ENCODE measurements around the gene IRF2BP1.
A peak's percentile ranks its signal among the peaks of the same experiment; 100 is the strongest.

Gene IRF2BP1

GRCh38 chr19:45902651-45903625 lies 17.0 kb upstream of the IRF2BP1 start:
- Histone ChIP-seq H3K4me3 (ENCODE audit: control insufficient read depth in 1 of 7, extremely low read depth in 1 of 7, insufficient read depth in 4 of 7, low read depth in 2 of 7, low read length in 6 of 7) (peak overlapping the region; percentile 25 to 91 (median 74)), H3K36me3 (ENCODE audit: control insufficient read depth in 4 of 4, insufficient read depth in 4 of 4, low read length in 3 of 4) (peaks cover 0 to 26% (median 14%) of the 10 kb centered on the region in 4 experiments), H3K27ac (ENCODE audit: insufficient read depth in 1 of 2, low read depth in 1 of 2, low read length in 2 of 2, poor library complexity in 1 of 2, severe bottlenecking in 2 of 2) (peak overlapping the region in 1 of 2 experiments; percentile 49), H3K9me3 (ENCODE audit: control extremely low read depth in 1 of 5, control insufficient read depth in 4 of 5, insufficient read depth in 2 of 5, low read depth in 1 of 5, low read length in 4 of 5) (no peaks in the 10 kb centered on the region), H3K27me3 (replicated peaks in 2 of 5; ENCODE audit: control insufficient read depth in 4 of 5, insufficient read depth in 5 of 5, low read length in 4 of 5) (no peaks in the 10 kb centered on the region), H3K4me1 (ENCODE audit: control extremely low read depth in 1 of 4, control insufficient read depth in 4 of 4, insufficient read depth in 4 of 4, low read length in 3 of 4) (peaks cover 0 to 20% (median 13%) of the 10 kb centered on the region in 4 experiments)
- ChIA-PET CTCF (interaction anchor here (0.8 kb wide), 1 partner anchor 315 kb away, joined by 3 read pairs; no protein-coding TSS in a partner anchor), POLR2A (interaction anchor here (0.5 to 2.5 kb wide), 4 partner anchors 18 to 98 kb away, joined by 3 to 8 read pairs (median 3); partner anchors contain the start of gene SYMPK)
- peak; percentile 94 to 98 (median 96) for DNase-seq
- WGBS (ENCODE audit: insufficient coverage): 1% methylated on average over 53 of the region's 73 CpGs

GRCh38 chr19:45901912-45902650 lies 16.1 kb upstream of the IRF2BP1 start, which contains the start of gene MYPOP:
MYPOP (minus strand) TSS chr19:45902613; CDS start chr19:45901773, 840 bp downstream.
- Histone ChIP-seq H3K4me3 (ENCODE audit: control insufficient read depth in 1 of 7, extremely low read depth in 1 of 7, insufficient read depth in 4 of 7, low read depth in 2 of 7, low read length in 6 of 7) (peak within 1 kb of the TSS; percentile 55 to 91 (median 81)), H3K36me3 (ENCODE audit: control insufficient read depth in 4 of 4, insufficient read depth in 4 of 4, low read length in 3 of 4) (peaks cover 0 to 32% (median 18%) of the 10 kb centered on the region in 4 experiments), H3K4me1 (ENCODE audit: control extremely low read depth in 1 of 4, control insufficient read depth in 4 of 4, insufficient read depth in 4 of 4, low read length in 3 of 4) (peaks cover 0 to 20% (median 13%) of the 10 kb centered on the region in 4 experiments), H3K27ac (ENCODE audit: insufficient read depth in 1 of 2, low read depth in 1 of 2, low read length in 2 of 2, poor library complexity in 1 of 2, severe bottlenecking in 2 of 2) (peak within 1 kb of the TSS in 1 of 2 experiments; percentile 64), H3K27me3 (replicated peaks in 2 of 5; ENCODE audit: control insufficient read depth in 4 of 5, insufficient read depth in 5 of 5, low read length in 4 of 5) (no peaks in the 10 kb centered on the region), H3K9me3 (ENCODE audit: control extremely low read depth in 1 of 5, control insufficient read depth in 4 of 5, insufficient read depth in 2 of 5, low read depth in 1 of 5, low read length in 4 of 5) (no peaks in the 10 kb centered on the region)
- DNase-seq: peak in 2 of 3 donors; percentile 44 to 59
- ChIA-PET POLR2A (interaction anchor here (0.5 to 2.5 kb wide), 2 partner anchors 17 to 39 kb away, joined by 3 to 8 read pairs; partner anchors contain the start of gene SYMPK), CTCF (interaction anchor here (0.8 to 1.4 kb wide), 3 partner anchors 18 to 314 kb away, joined by 3 to 4 read pairs (median 3); no protein-coding TSS in a partner anchor)
- WGBS (ENCODE audit: insufficient coverage): 0% methylated on average over 41 of the region's 47 CpGs

GRCh38 chr19:45901432-45901911 lies 15.5 kb upstream of the IRF2BP1 start:
- Histone ChIP-seq H3K4me1 (ENCODE audit: control extremely low read depth in 1 of 4, control insufficient read depth in 4 of 4, insufficient read depth in 4 of 4, low read length in 3 of 4) (peaks cover 0 to 20% (median 13%) of the 10 kb centered on the region in 4 experiments), H3K9me3 (ENCODE audit: control extremely low read depth in 1 of 5, control insufficient read depth in 4 of 5, insufficient read depth in 2 of 5, low read depth in 1 of 5, low read length in 4 of 5) (no peaks in the 10 kb centered on the region), H3K27ac (ENCODE audit: insufficient read depth in 1 of 2, low read depth in 1 of 2, low read length in 2 of 2, poor library complexity in 1 of 2, severe bottlenecking in 2 of 2) (no peak overlapping the region), H3K36me3 (ENCODE audit: control insufficient read depth in 4 of 4, insufficient read depth in 4 of 4, low read length in 3 of 4) (peaks cover 0 to 32% (median 19%) of the 10 kb centered on the region in 4 experiments), H3K4me3 (ENCODE audit: control insufficient read depth in 1 of 7, extremely low read depth in 1 of 7, insufficient read depth in 4 of 7, low read depth in 2 of 7, low read length in 6 of 7) (peak overlapping the region in 5 of 7 experiments; percentile 19 to 91 (median 74)), H3K27me3 (replicated peaks in 2 of 5; ENCODE audit: control insufficient read depth in 4 of 5, insufficient read depth in 5 of 5, low read length in 4 of 5) (no peaks in the 10 kb centered on the region)
- DNase-seq: peak; percentile 59 to 85 (median 83)
- CTCF ChIA-PET: interaction anchor here (0.8 to 1.4 kb wide), 3 partner anchors 18 to 22 kb away, joined by 3 to 4 read pairs (median 3); no protein-coding TSS in a partner anchor
- WGBS (ENCODE audit: insufficient coverage): 14% methylated on average over 40 of the region's 69 CpGs
- POLR2A ChIA-PET: interaction anchor here (2.5 kb wide), 1 partner anchor 38 kb away, joined by 8 read pairs; the partner anchor contains the start of gene SYMPK

- H3K4me1 ChIP-seq (ENCODE audit: control extremely low read depth in 1 of 4, control insufficient read depth in 4 of 4, insufficient read depth in 4 of 4, low read length in 3 of 4): peaks cover 0 to 20% (median 13%) of the 10 kb centered on the region in 4 experiments
- H3K36me3 ChIP-seq (ENCODE audit: control insufficient read depth in 4 of 4, insufficient read depth in 4 of 4, low read length in 3 of 4): peaks cover 0 to 35% (median 20%) of the 10 kb centered on the region in 4 experiments
- no peaks in the 10 kb centered on the region for H3K27me3 ChIP-seq (replicated peaks in 2 of 5; ENCODE audit: control insufficient read depth in 4 of 5, insufficient read depth in 5 of 5, low read length in 4 of 5)
- CTCF ChIA-PET: interaction anchor here (0.8 to 1.4 kb wide), 4 partner anchors 11 to 21 kb away, joined by 3 to 4 read pairs (median 3); no protein-coding TSS in a partner anchor
- no peak overlapping the region for H3K27ac ChIP-seq (ENCODE audit: insufficient read depth in 1 of 2, low read depth in 1 of 2, low read length in 2 of 2, poor library complexity in 1 of 2, severe bottlenecking in 2 of 2)
- WGBS (ENCODE audit: insufficient coverage): 87% methylated on average over 19 of the region's 22 CpGs
- no peaks in the 10 kb centered on the region for H3K9me3 ChIP-seq (ENCODE audit: control extremely low read depth in 1 of 5, control insufficient read depth in 4 of 5, insufficient read depth in 2 of 5, low read depth in 1 of 5, low read length in 4 of 5)
- no peak for DNase-seq
- POLR2A ChIA-PET: interaction anchor here (2.5 kb wide), 1 partner anchor 38 kb away, joined by 8 read pairs; the partner anchor contains the start of gene SYMPK
- H3K4me3 ChIP-seq (ENCODE audit: control insufficient read depth in 1 of 7, extremely low read depth in 1 of 7, insufficient read depth in 4 of 7, low read depth in 2 of 7, low read length in 6 of 7): peak overlapping the region in 4 of 7 experiments; percentile 19 to 91 (median 76)
Measured at GRCh38 chr19:45900738-45901431, 14.9 kb upstream of the IRF2BP1 start.

GRCh38 chr19:45899919-45900589 lies 14.1 kb upstream of the IRF2BP1 start:
- Histone ChIP-seq H3K4me1 (ENCODE audit: control extremely low read depth in 1 of 4, control insufficient read depth in 4 of 4, insufficient read depth in 4 of 4, low read length in 3 of 4) (peaks cover 0 to 20% (median 13%) of the 10 kb centered on the region in 4 experiments), H3K9me3 (ENCODE audit: control extremely low read depth in 1 of 5, control insufficient read depth in 4 of 5, insufficient read depth in 2 of 5, low read depth in 1 of 5, low read length in 4 of 5) (no peaks in the 10 kb centered on the region), H3K4me3 (ENCODE audit: control insufficient read depth in 1 of 7, extremely low read depth in 1 of 7, insufficient read depth in 4 of 7, low read depth in 2 of 7, low read length in 6 of 7) (no peak overlapping the region), H3K36me3 (ENCODE audit: control insufficient read depth in 4 of 4, insufficient read depth in 4 of 4, low read length in 3 of 4) (peaks cover 2 to 42% (median 27%) of the 10 kb centered on the region in 4 experiments), H3K27me3 (replicated peaks in 2 of 5; ENCODE audit: control insufficient read depth in 4 of 5, insufficient read depth in 5 of 5, low read length in 4 of 5) (no peaks in the 10 kb centered on the region), H3K27ac (ENCODE audit: insufficient read depth in 1 of 2, low read depth in 1 of 2, low read length in 2 of 2, poor library complexity in 1 of 2, severe bottlenecking in 2 of 2) (no peak overlapping the region)
- WGBS (ENCODE audit: insufficient coverage): 92% methylated on average over 3 of the region's 4 CpGs
- CTCF ChIA-PET: interaction anchor here (1.1 kb wide), 1 partner anchor 10 kb away, joined by 3 read pairs; no protein-coding TSS in a partner anchor
- POLR2A ChIA-PET: no interaction called here
- no peak for DNase-seq

Measured in common myeloid progenitor, CD34-positive (primary cell).